BE2C (cell line): ENCODE results near the gene RPS21.

Experiments used
- DNase-seq: peaks from one replicate; pipeline ENCODE4 v3.0.0-alpha.2; 2020
- H3K27me3 ChIP-seq: fragments of 250-450 bp; sonication (Bioruptor Pico); 2 replicates; pipeline ENCODE4 v1.5.1; 2020; ENCODE audit warnings: mild to moderate bottlenecking
- H3K36me3 ChIP-seq: fragments of 250-450 bp; sonication (Bioruptor Pico); 2 replicates; pipeline ENCODE4 v1.5.1; 2020; ENCODE audit warnings: mild to moderate bottlenecking
- H3K4me1 ChIP-seq: fragments of 250-450 bp; sonication (Bioruptor Pico); 2 replicates; pipeline ENCODE4 v1.5.1; 2020
- H3K4me3 ChIP-seq: 2 replicates; pipeline ENCODE4 v1.5.1; 2011; ENCODE audit warnings: low read depth, low read length
- H3K9me3 ChIP-seq: fragments of 250-450 bp; sonication (Bioruptor Pico); 2 replicates; pipeline ENCODE4 v1.5.1; 2020
- TF ChIP-seq, protein P1 (sequence below): IDR thresholded peaks from 2 replicates; pipeline ENCODE4 v1.5.1; 2012; ENCODE audit warnings: mild to moderate bottlenecking, low read depth, low read length

RPS21 gene

GRCh38 chr20:62353289-62354030 is 33.4 kb upstream of the RPS21 start:
- no peaks in the 10 kb centered on the region for H3K9me3 ChIP-seq
- H3K27me3 ChIP-seq: no peaks in the 10 kb centered on the region
- no peaks in the 10 kb centered on the region for H3K36me3 ChIP-seq
- TF ChIP-seq, protein P1, sequence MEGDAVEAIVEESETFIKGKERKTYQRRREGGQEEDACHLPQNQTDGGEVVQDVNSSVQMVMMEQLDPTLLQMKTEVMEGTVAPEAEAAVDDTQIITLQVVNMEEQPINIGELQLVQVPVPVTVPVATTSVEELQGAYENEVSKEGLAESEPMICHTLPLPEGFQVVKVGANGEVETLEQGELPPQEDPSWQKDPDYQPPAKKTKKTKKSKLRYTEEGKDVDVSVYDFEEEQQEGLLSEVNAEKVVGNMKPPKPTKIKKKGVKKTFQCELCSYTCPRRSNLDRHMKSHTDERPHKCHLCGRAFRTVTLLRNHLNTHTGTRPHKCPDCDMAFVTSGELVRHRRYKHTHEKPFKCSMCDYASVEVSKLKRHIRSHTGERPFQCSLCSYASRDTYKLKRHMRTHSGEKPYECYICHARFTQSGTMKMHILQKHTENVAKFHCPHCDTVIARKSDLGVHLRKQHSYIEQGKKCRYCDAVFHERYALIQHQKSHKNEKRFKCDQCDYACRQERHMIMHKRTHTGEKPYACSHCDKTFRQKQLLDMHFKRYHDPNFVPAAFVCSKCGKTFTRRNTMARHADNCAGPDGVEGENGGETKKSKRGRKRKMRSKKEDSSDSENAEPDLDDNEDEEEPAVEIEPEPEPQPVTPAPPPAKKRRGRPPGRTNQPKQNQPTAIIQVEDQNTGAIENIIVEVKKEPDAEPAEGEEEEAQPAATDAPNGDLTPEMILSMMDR: no peak
- no peak overlapping the region for H3K4me3 ChIP-seq
- H3K4me1 ChIP-seq: peaks cover 50% of the 10 kb centered on the region
- no peak for DNase-seq

GRCh38 chr20:62354031-62354808 is 32.7 kb upstream of the RPS21 start:
- no peaks in the 10 kb centered on the region for H3K27me3 ChIP-seq
- no peaks in the 10 kb centered on the region for H3K9me3 ChIP-seq
- H3K4me3 ChIP-seq: no peak overlapping the region
- no peaks in the 10 kb centered on the region for H3K36me3 ChIP-seq
- TF ChIP-seq, protein P1: no peak
- DNase-seq: no peak
- H3K4me1 ChIP-seq: peaks cover 50% of the 10 kb centered on the region

GRCh38 chr20:62354811-62355341 is 32.0 kb upstream of the RPS21 start:
- Histone ChIP-seq H3K4me3 (no peak overlapping the region), H3K4me1 (peaks cover 50% of the 10 kb centered on the region), H3K27me3 (no peaks in the 10 kb centered on the region), H3K9me3 (no peaks in the 10 kb centered on the region), H3K36me3 (no peaks in the 10 kb centered on the region)
- TF ChIP-seq, protein P1: no peak
- DNase-seq: no peak

GRCh38 chr20:62355516-62355877 is 31.4 kb upstream of the RPS21 start:
- TF ChIP-seq, protein P1: no peak

DNA sequence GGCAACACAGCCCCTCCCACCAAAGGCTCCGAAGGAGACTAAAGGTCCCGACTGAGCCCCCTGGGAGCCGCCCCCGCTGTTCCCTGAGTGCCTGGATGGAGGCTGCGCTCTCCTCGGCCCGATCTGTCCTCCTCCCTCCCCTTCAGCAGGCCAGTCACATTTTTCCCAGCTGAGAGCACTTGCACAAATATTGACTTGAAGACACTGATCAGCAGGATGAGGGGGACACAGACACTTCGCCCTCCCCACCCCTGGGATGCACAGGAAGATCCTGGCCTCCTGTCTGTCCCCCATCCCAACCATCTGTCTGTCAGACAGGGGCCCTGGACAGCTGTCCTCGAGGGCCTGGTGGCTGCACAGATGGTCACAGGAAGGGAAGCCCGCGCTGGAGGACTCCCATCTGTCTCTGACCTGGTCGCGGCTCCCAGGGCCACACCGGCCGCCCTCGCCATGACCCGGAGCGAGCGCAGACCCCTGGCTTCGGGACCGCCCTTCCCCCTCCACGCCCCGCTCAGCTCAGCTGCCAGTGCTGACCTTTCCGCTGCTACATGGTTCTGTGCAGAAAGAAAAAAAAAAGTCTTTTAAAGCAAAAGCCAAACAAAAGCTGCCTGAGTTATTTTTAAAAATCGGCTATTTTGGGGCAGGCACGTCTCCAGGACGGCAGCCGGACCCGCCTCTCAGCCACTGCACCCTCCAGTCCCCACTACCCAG is 30.9 kb upstream of the RPS21 start:
- TF ChIP-seq, protein P1: no peak
- H3K4me3 ChIP-seq: no peak overlapping the region
- no peaks in the 10 kb centered on the region for H3K27me3 ChIP-seq
- peak; percentile 18 for DNase-seq
- H3K4me1 ChIP-seq: peaks cover 50% of the 10 kb centered on the region
- no peaks in the 10 kb centered on the region for H3K36me3 ChIP-seq
- H3K9me3 ChIP-seq: no peaks in the 10 kb centered on the region

More at GRCh38 chr20:62355516-62355877, 31.4 kb upstream of the RPS21 start:
- Histone ChIP-seq H3K36me3 (no peaks in the 10 kb centered on the region), H3K4me3 (no peak overlapping the region), H3K4me1 (peaks cover 50% of the 10 kb centered on the region), H3K9me3 (no peaks in the 10 kb centered on the region), H3K27me3 (no peaks in the 10 kb centered on the region)
- DNase-seq: no peak
